AG08396 (cell line): Measurements from ENCODE around the gene CNNM4.

Experiments
- DNase-seq: peaks from one replicate; pipeline ENCODE4 v3.0.0; 2012; ENCODE audit warnings: low spot score, mixed read lengths

The CNNM4 gene

GRCh38 chr2:96759548-96759947, 1.2 kb upstream of the CNNM4 start:
- DNase-seq: no peak

- DNase-seq: peak; percentile 25
These were observed 507 bp downstream of the CNNM4 start for GRCh38 chr2:96760986-96761832.

DNA sequence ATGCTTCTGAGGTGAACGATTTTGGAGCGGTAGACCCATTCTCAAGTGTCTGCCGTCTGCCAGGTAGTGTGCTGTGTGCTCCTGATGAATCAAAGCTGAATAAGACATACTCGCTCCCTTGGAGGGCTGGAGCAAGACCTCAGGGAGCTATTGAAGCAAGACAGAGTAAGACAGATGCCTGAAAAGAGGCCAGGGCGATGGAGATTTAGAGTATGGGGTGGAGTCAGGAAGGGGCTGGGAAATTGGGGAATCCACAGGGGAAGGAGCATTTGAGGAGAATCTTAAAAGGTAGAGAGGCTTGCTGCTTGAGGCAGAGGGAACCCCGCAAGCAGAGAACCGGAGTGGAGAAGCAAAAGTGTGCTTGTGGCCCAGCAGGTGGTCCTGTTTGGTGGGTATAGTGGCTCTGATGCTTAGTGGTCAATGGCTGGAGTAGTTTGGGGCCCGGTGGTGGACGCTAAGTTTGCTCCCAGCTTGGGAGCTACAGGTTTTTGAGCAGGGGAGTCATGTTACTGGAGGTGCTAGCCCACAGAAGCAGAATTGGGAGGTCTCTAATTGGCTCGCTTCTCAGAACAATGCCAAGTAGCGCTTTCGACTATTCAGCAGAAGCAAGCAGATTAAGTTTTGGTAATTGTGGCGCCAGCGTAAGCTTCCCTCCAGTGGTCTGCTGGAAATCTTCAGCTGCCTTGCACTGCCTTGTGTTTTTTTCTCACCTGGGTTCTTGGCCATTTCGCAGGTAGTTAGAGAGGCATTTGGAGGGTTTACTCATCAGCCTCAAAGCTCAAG, 2.0 kb downstream of the CNNM4 start:
- DNase-seq: no peak

DNA sequence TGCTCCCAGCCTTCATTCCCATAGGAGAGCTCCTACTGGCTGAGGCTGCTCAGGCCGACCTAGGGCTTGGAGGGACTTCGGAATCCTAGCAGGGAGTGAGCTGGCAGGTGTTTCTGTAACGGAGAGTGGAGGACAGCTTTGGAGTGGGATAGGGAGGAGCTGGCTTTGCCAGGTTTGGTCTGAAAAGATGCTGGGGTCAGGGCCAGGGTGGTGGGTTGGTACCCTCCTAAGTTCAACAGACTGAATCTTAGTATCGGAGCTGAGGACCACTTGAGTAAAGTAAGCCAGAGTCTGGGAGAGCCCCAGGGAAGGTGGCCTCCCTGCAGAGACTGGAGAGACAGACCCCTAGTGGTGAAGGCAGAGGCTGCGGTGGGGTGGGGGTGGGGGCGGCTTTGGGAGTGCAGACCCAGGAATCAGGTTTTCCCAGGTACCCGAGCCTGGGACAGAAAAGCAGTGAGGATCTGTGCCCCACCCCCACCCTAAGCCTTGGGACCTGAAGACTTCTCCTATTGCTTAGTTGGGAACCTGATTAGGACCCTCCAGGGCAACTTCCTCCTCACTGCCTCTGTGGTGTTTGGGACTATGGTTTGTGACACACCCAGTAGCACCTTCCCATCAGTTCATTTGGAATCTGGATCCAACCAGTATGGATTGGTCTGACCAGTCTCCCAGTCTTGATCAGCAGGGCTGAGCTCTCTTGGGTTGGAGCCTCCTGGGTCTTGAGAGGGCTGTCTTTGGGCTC, 3.0 kb downstream of the CNNM4 start:
- DNase-seq: peak; percentile 39

- no peak for DNase-seq
These were observed 3.5 kb downstream of the CNNM4 start for GRCh38 chr2:96764253-96764637.

DNA sequence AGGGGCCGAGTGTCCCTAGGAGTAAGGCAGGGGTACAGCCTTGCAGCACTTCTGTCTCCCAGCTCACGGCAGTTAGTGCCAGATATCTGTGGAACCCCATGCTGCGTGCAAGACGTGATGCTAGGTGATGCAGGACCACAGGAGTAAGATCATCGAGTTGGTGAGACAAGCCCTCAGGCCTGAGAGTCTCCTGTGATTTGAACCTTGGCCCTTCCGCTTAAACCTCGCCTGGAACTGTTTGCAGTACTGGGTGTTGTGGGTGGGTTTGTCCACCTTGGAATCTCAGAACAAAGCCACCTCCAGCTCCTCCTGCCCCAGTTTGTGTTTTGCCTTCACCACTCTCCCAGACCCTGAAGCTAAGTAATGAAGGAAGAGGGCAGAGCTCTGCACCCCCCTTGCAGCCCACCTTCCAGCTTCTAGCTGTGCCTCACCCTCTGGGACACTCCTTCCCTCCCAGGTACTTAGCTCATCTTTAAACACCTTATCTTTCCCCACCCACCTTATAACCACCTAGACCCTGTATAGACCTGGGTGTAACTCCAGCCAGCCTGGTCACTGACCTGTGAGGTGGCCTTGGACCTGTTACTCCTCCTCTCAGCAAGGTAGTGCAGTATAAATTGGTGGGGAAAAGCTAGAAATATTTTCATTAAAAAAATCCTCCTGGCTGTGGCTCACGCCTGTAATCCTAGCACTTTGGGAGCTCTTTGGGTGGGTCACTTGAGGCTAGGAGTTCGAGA, 6.6 kb downstream of the CNNM4 start:
- DNase-seq: no peak

- DNase-seq: no peak
These were observed 7.4 kb downstream of the CNNM4 start for GRCh38 chr2:96768083-96768561.

GRCh38 chr2:96769814-96770213, 9.1 kb downstream of the CNNM4 start:
- no peak for DNase-seq

GRCh38 chr2:96770442-96771202, 9.9 kb downstream of the CNNM4 start:
- no peak for DNase-seq

GRCh38 chr2:96771796-96772618, 11.3 kb downstream of the CNNM4 start:
- no peak for DNase-seq

DNA sequence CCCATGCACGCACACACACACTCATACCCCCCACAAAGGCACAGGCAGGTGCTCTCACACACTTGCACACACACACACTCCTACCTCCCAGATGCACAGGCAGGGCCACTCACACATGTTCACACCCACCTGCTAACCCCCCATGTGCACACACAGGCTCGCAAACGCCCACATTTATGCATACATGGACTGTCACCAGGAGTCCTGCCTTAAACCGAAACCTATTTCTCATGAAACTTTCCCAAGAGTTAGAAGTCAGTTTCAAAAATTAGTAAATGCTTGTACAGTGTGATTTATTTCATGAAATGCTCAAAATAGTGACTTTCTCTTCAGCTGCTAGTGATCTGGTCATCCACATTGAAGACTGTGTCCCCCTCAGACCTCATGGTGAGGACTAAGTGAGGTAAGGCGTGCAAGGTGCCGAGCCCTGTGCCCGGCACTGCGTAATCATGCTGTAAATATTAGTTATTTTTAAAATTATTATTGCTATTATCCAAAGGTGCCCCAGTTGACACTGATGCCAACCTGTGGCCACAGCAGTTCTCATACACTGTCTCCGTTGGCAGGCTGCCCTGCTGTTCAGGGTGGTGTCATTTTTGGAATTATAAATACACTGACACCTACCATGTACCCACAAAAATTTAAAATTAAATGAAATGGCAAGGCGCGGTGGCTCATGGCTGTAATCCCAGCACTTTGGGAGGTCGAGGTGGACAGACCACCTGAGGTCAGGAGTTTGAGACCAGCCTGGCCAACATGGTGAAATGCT, 12.4 kb downstream of the CNNM4 start:
- no peak for DNase-seq

GRCh38 chr2:96773922-96774321, 13.2 kb downstream of the CNNM4 start:
- no peak for DNase-seq

- peak; percentile 26 for DNase-seq
These were observed 14.5 kb downstream of the CNNM4 start for GRCh38 chr2:96775160-96775559.

- DNase-seq: no peak
These were observed 22.7 kb downstream of the CNNM4 start for GRCh38 chr2:96783388-96783787.

DNA sequence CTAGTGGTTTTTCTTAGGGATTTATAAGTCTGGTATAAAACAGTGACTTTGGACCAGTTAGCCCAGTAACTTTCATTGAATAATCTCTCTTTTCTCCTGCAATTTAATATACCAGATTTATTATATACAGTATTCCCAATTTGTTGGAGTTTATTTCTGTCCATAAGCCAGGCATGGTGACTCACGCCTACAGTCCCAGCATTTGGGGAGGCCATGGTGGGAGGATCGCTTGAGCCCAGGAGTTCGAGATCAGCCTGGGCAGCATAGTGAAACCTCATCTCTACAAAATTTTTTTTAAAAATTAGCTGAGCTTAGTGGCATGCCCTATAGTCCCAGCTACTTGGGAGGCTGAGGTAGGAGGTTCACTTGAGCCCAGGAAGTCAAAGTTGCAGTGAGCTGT, 26.7 kb downstream of the CNNM4 start:
- DNase-seq: no peak

DNA sequence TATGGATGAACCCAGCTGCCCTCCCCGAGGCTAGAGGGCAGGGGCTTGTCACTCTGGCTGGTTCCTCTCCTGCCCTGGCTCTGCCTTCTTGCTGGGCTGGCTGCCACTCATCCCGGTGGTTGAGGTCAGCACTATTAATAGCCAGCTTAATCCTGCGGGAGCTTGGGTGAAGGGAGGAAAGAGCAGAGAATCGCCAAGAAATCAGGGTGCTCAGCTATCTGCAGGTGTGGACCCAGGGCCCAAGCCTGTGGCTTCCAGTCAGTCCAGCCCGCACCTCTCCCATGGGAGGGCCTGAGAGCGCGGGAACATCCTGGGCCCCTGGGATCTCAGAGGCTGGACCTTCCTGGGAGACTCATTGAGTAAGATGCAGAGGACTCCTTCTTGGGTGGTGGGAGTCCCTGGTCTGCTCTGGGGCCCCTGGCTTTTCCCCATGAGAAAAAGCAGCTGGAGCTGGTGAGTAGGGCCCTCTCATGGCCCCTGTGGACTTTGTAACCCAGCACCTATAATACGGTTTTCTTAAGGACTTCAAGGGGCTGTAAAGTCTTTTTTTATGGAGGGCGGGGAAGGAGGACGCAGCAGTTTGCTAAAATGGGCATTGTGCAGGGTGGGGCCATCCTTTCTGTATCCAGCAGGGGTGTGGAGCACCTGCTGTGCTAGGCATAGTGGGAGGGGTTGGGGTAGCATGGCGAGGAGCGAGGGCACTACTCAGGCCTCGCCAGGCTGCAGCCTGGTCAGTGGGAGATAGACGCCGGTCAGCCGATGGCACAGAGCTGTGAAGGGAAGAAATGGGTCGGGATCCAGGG, 27.9 kb downstream of the CNNM4 start:
- DNase-seq: peak; percentile 49

DNA sequence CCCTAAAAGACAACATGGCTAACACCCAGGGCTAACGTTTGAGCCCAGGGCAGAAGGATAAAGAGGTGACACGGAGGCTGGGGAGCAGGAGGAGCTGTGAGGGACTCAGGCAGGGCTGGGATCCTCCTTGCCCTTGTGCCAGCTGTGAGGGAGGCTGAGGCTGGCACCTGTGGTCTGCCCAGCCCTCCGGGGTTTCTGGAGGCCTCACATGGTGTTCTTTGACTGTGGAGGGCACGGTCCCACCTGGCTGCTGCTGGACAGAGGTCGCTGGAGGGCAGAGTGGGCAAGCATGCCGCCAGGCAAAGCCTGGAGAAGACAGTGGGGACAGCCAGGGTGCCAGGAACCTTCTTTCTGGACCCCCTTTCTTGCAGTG, 28.5 kb downstream of the CNNM4 start:
- no peak for DNase-seq
